ENCODE data around the gene SHROOM1.

DNA sequence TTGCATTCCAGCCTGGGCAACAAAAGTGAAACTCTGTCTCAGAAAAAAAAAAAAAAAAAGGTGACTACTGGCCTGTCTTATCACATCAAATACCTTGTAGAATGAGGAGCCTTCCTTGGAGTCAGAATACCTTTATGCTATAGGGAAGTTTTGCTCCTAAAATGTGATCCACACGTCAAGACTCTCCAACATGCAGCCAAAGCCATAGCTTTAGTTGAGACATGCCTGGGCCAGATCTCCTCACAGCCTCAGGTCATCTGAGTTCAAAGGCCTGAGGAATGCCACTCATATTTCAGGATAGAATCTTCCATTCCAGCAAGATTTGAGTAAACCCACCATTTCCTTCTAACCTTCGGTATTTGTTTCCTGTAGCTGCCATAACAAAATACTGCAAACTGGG is 31.1 kb downstream of the SHROOM1 start:
- TF ChIP-seq EZH2 (IDR thresholded peaks at IDR 0.05; ENCODE audit: low read depth) = no peak
- TF ChIP-seq, protein P1, sequence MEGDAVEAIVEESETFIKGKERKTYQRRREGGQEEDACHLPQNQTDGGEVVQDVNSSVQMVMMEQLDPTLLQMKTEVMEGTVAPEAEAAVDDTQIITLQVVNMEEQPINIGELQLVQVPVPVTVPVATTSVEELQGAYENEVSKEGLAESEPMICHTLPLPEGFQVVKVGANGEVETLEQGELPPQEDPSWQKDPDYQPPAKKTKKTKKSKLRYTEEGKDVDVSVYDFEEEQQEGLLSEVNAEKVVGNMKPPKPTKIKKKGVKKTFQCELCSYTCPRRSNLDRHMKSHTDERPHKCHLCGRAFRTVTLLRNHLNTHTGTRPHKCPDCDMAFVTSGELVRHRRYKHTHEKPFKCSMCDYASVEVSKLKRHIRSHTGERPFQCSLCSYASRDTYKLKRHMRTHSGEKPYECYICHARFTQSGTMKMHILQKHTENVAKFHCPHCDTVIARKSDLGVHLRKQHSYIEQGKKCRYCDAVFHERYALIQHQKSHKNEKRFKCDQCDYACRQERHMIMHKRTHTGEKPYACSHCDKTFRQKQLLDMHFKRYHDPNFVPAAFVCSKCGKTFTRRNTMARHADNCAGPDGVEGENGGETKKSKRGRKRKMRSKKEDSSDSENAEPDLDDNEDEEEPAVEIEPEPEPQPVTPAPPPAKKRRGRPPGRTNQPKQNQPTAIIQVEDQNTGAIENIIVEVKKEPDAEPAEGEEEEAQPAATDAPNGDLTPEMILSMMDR (conservative IDR thresholded peaks at IDR 0.05) = no peak
